HCT116 (cell line): ENCODE results near the gene RAB8A. TPM values are rescaled to one million over a fixed set of nuclear protein-coding genes. Genes with fewer than 3 reads are reported as not detected.

ENCODE experiments used
- ATAC-seq: fragments of 200-7000 bp; cut with Tn5 transposase; 2 replicates; pipeline ENCODE4 v1.9.1; 2020; ENCODE audit warnings: mild to moderate bottlenecking, moderate library complexity
- BruUV-seq: library from RNA; stranded (reverse); fragments of 400-500 nt; replicated peaks from 2 replicates; lab custom pipeline; 2021; lab: Mats Ljungman, UMichigan
- CTCF ChIA-PET: fragments of 300-600 bp; sonication (Branson Sonifier 250); formaldehyde crosslinking; loops from one replicate; lab custom pipeline; 2021; ENCODE audit warnings: antibody characterized with exemption; lab: Charles Lee
- POLR2A ChIA-PET: fragments of 300-600, 350-600 bp; sonication (Branson Sonifier 250); formaldehyde crosslinking; loops from one replicate; lab custom pipeline; 2021; ENCODE audit warnings: antibody characterized with exemption; lab: Charles Lee
- RAD21 ChIA-PET, 2 experiments: fragments of 300-600 bp; sonication (Branson Sonifier 250); formaldehyde crosslinking; loops; one replicate each; lab custom pipeline; 2023; ENCODE audit warnings: low total read pairs in 2 of 2; ENCODE audit not compliant: uncharacterized antibody in 2 of 2, unreplicated experiment in 2 of 2, low non-redundant PET in 1 of 2; lab: Charles Lee
- DNase-seq: peaks from one replicate; pipeline ENCODE4 v3.0.0-alpha.2; 2010; ENCODE audit warnings: low read depth, low spot score
- H2AFZ ChIP-seq: fragments of 200-600 bp; shearing (Covaris generic), sonication (generic); 2 replicates; pipeline ENCODE4 v1.6.1; 2017; ENCODE audit warnings: low read depth, mixed run types, mixed read lengths, antibody characterized with exemption, low read length; ENCODE audit not compliant: poor library complexity, severe bottlenecking
- H3K27ac ChIP-seq: 2 replicates; pipeline ENCODE4 v1.5.1; 2012; ENCODE audit warnings: low read depth, low read length
- H3K27me3 ChIP-seq: fragments of 200-600 bp; sonication (generic); 2 replicates; pipeline ENCODE4 v1.6.1; 2016; ENCODE audit warnings: mixed run types, low read length, mixed read lengths; ENCODE audit not compliant: insufficient read depth
- H3K36me3 ChIP-seq, 2 experiments: fragments of 200-500 bp in 1 of 2; fragments of 200-600 bp in 1 of 2; sonication (Bioruptor generic) in 1 of 2; sonication (generic) in 1 of 2; 2 replicates each; pipeline versions ENCODE4 v1.5.1 to v1.6.1; 2014 to 2016; ENCODE audit warnings: low read length in 2 of 2, inconsistent platforms in 1 of 2, mixed read lengths in 1 of 2, mixed run types in 1 of 2; ENCODE audit not compliant: insufficient read depth in 2 of 2, control insufficient read depth in 1 of 2
- H3K4me1 ChIP-seq, 2 experiments: fragments of 200-600 bp in 1 of 2; sonication (generic) in 1 of 2; 2 replicates each; pipeline versions ENCODE4 v1.5.1 to v1.6.1; 2012 to 2017; ENCODE audit warnings: low read length in 2 of 2, inconsistent platforms in 1 of 2, mild to moderate bottlenecking in 1 of 2, mixed read lengths in 1 of 2, mixed run types in 1 of 2, moderate library complexity in 1 of 2; ENCODE audit not compliant: insufficient read depth in 2 of 2, control insufficient read depth in 1 of 2
- H3K4me2 ChIP-seq: fragments of 200-600 bp; sonication (generic); 2 replicates; pipeline ENCODE4 v1.6.1; 2017; ENCODE audit warnings: mixed run types, low read length, mixed read lengths
- H3K4me3 ChIP-seq, 2 experiments: fragments of 200-600 bp in 1 of 2; sonication (generic) in 1 of 2; replicated peaks in 1 of 2; 2 replicates each; pipeline ENCODE4 v1.5.1; 2011 to 2016; ENCODE audit warnings: low read length in 2 of 2, control low read depth in 1 of 2, low read depth in 1 of 2, mild to moderate bottlenecking in 1 of 2, mixed read lengths in 1 of 2, mixed run types in 1 of 2
- H3K79me2 ChIP-seq: fragments of 200-600 bp; sonication (generic); 2 replicates; pipeline ENCODE4 v1.6.1; 2017; ENCODE audit warnings: mild to moderate bottlenecking, mixed run types, low read length, moderate library complexity, mixed read lengths; ENCODE audit not compliant: insufficient read depth
- H3K9ac ChIP-seq: fragments of 200-600 bp; sonication (generic); 2 replicates; pipeline ENCODE4 v1.6.1; 2016; ENCODE audit warnings: low read length, mixed read lengths
- H3K9me2 ChIP-seq: fragments of 200-600 bp; sonication (generic), shearing (Covaris generic); 2 replicates; pipeline ENCODE4 v1.6.1; 2017; ENCODE audit warnings: mixed run types, mild to moderate bottlenecking, moderate library complexity; ENCODE audit not compliant: insufficient read depth
- H3K9me3 ChIP-seq, 2 experiments: fragments of 200-500 bp in 1 of 2; fragments of 200-600 bp in 1 of 2; sonication (Bioruptor generic) in 1 of 2; sonication (generic) in 1 of 2; 2 replicates each; pipeline ENCODE4 v1.6.1; 2014 to 2017; ENCODE audit warnings: low read length in 2 of 2, mixed read lengths in 2 of 2, inconsistent platforms in 1 of 2, low read depth in 1 of 2, mild to moderate bottlenecking in 1 of 2, mixed run types in 1 of 2, moderate library complexity in 1 of 2; ENCODE audit not compliant: control insufficient read depth in 1 of 2, insufficient read depth in 1 of 2
- H4K20me1 ChIP-seq: fragments of 200-600 bp; sonication (generic), shearing (Covaris generic); 2 replicates; pipeline ENCODE4 v1.6.1; 2017; ENCODE audit warnings: mixed run types, mild to moderate bottlenecking, moderate library complexity; ENCODE audit not compliant: insufficient read depth
- EGR1 ChIP-seq: IDR thresholded peaks from 2 replicates; pipeline ENCODE4 v1.6.1; 2012; ENCODE audit warnings: low read depth
- FOSL1 ChIP-seq: IDR thresholded peaks from 2 replicates; pipeline ENCODE4 v1.6.1; 2012; ENCODE audit warnings: low read depth
- POLR2A ChIP-seq: IDR thresholded peaks from 2 replicates; pipeline ENCODE4 v1.7.0; 2011; ENCODE audit warnings: borderline replicate concordance; ENCODE audit not compliant: insufficient read depth, insufficient read length; ENCODE audit errors: extremely low read depth
- POLR2AphosphoS5 ChIP-seq: IDR thresholded peaks from 2 replicates; pipeline ENCODE4 v1.6.1; 2011; ENCODE audit warnings: mild to moderate bottlenecking, low read depth, low read length, moderate library complexity
- SIN3A ChIP-seq: IDR thresholded peaks from 2 replicates; pipeline ENCODE4 v1.6.1; 2012; ENCODE audit warnings: low read depth
- SP1 ChIP-seq: IDR thresholded peaks from 2 replicates; pipeline ENCODE4 v1.6.1; 2012; ENCODE audit warnings: low read depth
- TCF7L2 ChIP-seq: IDR thresholded peaks from 2 replicates; pipeline ENCODE4 v1.7.0; 2011; ENCODE audit warnings: borderline replicate concordance, inconsistent platforms; ENCODE audit not compliant: insufficient read depth, insufficient read length; ENCODE audit errors: extremely low read depth
- YY1 ChIP-seq: IDR thresholded peaks from 2 replicates; pipeline ENCODE4 v1.6.1; 2011; ENCODE audit warnings: low read length, low read depth, moderate library complexity, mild to moderate bottlenecking; ENCODE audit not compliant: insufficient replicate concordance; ENCODE audit errors: extremely low read depth
- ZFX ChIP-seq: fragments of 450-650 bp; IDR thresholded peaks from 2 replicates; pipeline ENCODE4 v1.6.1; 2017
- intact Hi-C: fragments of 100-400 bp; cut with micrococcal nuclease; formaldehyde crosslinking; loops from 2 replicates; pipeline ENCODE4 v1.10.0; 2022
- total RNA-seq: library from RNA; stranded (reverse); gene quantifications from one replicate; pipeline ENCODE4 v1.2.1, GENCODE V29; 2021; ENCODE audit not compliant: unreplicated experiment
- TF ChIP-seq, protein P1 (sequence below): IDR thresholded peaks from 2 replicates; pipeline ENCODE4 v1.6.1; 2012
- TF ChIP-seq, protein P2 (sequence below), 3 experiments: fragments of 200-600 bp in 1 of 3; sonication (generic) in 1 of 3; IDR thresholded peaks in 2 of 3; conservative IDR thresholded peaks in 1 of 3; 2 replicates each; pipeline ENCODE4 v1.5.1; 2012 to 2017; ENCODE audit warnings: low read depth in 2 of 3, low read length in 2 of 3, antibody characterized with exemption in 1 of 3, borderline replicate concordance in 1 of 3, control low read depth in 1 of 3, mild to moderate bottlenecking in 1 of 3, mixed read lengths in 1 of 3, mixed run types in 1 of 3, moderate library complexity in 1 of 3; ENCODE audit not compliant: insufficient read depth in 1 of 3

The RAB8A gene
- total RNA-seq, 1 experiment from 2014 or later = 116 TPM

DNA sequence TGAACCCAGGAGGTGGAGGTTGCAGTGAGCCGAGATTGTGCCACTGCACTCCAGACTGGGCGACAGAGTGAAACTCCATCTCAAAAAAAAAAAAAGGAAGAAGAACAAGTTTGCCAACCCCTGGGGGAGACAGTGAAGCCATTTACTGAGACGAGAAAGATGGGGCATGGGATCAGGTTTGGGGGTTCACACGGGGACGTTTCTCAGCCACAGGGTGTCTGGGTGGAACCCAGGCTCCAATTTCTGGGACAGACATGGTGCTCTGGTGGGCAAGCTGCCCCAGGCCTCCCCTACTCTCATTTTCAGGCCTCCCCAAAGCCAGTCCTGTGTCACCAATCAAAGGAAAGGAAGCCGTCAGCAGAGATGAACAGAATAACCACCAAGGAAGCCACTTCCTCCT lies 45.2 kb downstream of the RAB8A start (continued):
- TF ChIP-seq FOSL1 = no peak
- TF ChIP-seq TCF7L2 = no peak
- no peak for TF ChIP-seq YY1
- no peak for TF ChIP-seq POLR2AphosphoS5
- no peak for TF ChIP-seq ZFX
- TF ChIP-seq EGR1 = no peak

DNA sequence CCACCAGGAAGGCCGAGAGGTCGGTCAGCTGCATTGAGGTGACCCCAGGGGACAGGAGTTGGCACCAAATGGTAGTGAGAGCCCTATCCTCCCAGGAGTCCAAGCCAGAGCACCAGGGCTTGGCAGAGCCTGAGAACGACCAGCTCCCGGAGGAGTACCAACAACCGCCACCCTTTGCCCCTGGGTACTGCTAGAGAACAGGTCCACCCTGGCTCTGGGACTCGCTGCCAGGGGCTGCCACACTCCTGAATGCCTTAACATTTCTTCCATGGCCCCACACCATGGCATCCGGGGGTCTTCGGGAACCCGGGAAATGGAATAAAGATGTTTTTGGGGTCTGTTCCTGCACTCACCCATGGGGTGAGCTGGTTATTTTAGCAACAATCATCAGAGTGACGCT lies 45.9 kb downstream of the RAB8A start:
- BruUV-seq = no TSS peak
- peaks cover 16 to 24% of the 10 kb centered on the region in 2 experiments for H3K36me3 ChIP-seq
- no peaks in the 10 kb centered on the region for H3K79me2 ChIP-seq
- no peaks in the 10 kb centered on the region for H3K9me2 ChIP-seq
- ChIA-PET POLR2A (no interaction called here), CTCF (no interaction called here), RAD21 (no interaction called here)
- H3K4me3 ChIP-seq = no peak overlapping the region
- TF ChIP-seq POLR2A (no peak), FOSL1 (no peak), SP1 (no peak), SIN3A (no peak)
- TF ChIP-seq, protein P1, sequence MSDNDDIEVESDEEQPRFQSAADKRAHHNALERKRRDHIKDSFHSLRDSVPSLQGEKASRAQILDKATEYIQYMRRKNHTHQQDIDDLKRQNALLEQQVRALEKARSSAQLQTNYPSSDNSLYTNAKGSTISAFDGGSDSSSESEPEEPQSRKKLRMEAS = no peak
- TF ChIP-seq, protein P2, sequence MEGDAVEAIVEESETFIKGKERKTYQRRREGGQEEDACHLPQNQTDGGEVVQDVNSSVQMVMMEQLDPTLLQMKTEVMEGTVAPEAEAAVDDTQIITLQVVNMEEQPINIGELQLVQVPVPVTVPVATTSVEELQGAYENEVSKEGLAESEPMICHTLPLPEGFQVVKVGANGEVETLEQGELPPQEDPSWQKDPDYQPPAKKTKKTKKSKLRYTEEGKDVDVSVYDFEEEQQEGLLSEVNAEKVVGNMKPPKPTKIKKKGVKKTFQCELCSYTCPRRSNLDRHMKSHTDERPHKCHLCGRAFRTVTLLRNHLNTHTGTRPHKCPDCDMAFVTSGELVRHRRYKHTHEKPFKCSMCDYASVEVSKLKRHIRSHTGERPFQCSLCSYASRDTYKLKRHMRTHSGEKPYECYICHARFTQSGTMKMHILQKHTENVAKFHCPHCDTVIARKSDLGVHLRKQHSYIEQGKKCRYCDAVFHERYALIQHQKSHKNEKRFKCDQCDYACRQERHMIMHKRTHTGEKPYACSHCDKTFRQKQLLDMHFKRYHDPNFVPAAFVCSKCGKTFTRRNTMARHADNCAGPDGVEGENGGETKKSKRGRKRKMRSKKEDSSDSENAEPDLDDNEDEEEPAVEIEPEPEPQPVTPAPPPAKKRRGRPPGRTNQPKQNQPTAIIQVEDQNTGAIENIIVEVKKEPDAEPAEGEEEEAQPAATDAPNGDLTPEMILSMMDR (IDR thresholded peaks at IDR 0.05 in 2 of 3, conservative IDR thresholded peaks at IDR 0.05 in 1 of 3; ENCODE audit: borderline replicate concordance in 1 of 3, insufficient read depth in 1 of 3, low read depth in 2 of 3, low read length in 2 of 3) = no peak
- H3K4me2 ChIP-seq = no peak overlapping the region
- DNase-seq = no peak
- H2AFZ ChIP-seq = no peak overlapping the region
- no peaks in the 10 kb centered on the region for H3K27me3 ChIP-seq
- ATAC-seq = no peak
- H3K27ac ChIP-seq = no peak overlapping the region
- no peaks in the 10 kb centered on the region for H3K9me3 ChIP-seq
- intact Hi-C loops = no loop called here
- no peak overlapping the region for H3K9ac ChIP-seq
- peaks cover 28 to 54% of the 10 kb centered on the region in 2 experiments for H3K4me1 ChIP-seq
- no peaks in the 10 kb centered on the region for H4K20me1 ChIP-seq
